Transverse colon (tissue), 3 donors: ENCODE data around the gene TNPO1.

Experiments used
- POLR2A ChIP-seq: fragments of 450-650 bp; IDR thresholded peaks from one replicate; pipeline ENCODE4 v1.6.1; 2016; ENCODE audit warnings: antibody characterized with exemption, mild to moderate bottlenecking, moderate library complexity
- TF ChIP-seq, protein P1 (sequence below), 5 experiments: fragments of 200-600 bp in 3 of 5; fragments of 450-650 bp in 2 of 5; sonication (generic) in 3 of 5; IDR thresholded peaks; 1 replicate in 2 of 5; 2 replicates in 3 of 5; pipeline ENCODE4 v1.5.1; 2016 to 2017; ENCODE audit warnings: antibody characterized with exemption in 5 of 5, inconsistent platforms in 3 of 5, mild to moderate bottlenecking in 2 of 5, moderate library complexity in 1 of 5

DNA sequence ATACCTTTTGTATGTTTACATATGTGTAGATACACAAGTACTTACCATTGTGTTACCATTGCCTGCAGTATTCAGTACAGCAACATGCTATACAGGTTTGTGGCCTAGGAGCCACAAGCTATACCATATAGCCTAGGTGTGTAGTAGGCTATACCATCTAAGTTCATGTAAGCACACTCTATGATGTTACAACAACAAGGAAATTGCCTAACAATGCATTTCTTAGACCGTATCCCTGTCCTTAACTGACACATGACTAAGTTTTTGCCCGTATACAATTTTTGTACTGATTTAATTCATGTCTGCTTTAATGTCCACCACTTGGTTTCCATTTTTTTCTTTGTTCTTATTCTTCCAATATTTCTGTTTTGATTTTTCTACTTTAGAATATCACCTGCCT, 18.5 kb downstream of the TNPO1 start:
- TF ChIP-seq, protein P1, sequence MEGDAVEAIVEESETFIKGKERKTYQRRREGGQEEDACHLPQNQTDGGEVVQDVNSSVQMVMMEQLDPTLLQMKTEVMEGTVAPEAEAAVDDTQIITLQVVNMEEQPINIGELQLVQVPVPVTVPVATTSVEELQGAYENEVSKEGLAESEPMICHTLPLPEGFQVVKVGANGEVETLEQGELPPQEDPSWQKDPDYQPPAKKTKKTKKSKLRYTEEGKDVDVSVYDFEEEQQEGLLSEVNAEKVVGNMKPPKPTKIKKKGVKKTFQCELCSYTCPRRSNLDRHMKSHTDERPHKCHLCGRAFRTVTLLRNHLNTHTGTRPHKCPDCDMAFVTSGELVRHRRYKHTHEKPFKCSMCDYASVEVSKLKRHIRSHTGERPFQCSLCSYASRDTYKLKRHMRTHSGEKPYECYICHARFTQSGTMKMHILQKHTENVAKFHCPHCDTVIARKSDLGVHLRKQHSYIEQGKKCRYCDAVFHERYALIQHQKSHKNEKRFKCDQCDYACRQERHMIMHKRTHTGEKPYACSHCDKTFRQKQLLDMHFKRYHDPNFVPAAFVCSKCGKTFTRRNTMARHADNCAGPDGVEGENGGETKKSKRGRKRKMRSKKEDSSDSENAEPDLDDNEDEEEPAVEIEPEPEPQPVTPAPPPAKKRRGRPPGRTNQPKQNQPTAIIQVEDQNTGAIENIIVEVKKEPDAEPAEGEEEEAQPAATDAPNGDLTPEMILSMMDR (IDR thresholded peaks at IDR 0.05): no peak
- no peak for TF ChIP-seq POLR2A
